Cardiac muscle cell (in vitro differentiated cells and primary cell): ENCODE results near the gene KCNG4. TPM values are rescaled to one million over a fixed set of nuclear protein-coding genes. Genes with fewer than 3 reads are reported as not detected.

Source experiments
- DNase-seq, 2 donors: peaks; one replicate each; pipeline versions ENCODE4 v3.0.0 to v3.0.0-alpha.2; 2010 to 2017; ENCODE audit warnings: low read depth in 1 of 2, low spot score in 1 of 2
- H3K27ac ChIP-seq: fragments of 200-600 bp; sonication (generic); 2 replicates; pipeline ENCODE4 v1.5.1; 2016
- H3K27me3 ChIP-seq: fragments of 200-600 bp; sonication (generic); 2 replicates; pipeline ENCODE4 v1.6.0; 2016; ENCODE audit warnings: control low read depth
- H3K36me3 ChIP-seq: fragments of 200-600 bp; sonication (generic); 2 replicates; pipeline ENCODE4 v1.5.1; 2016; ENCODE audit warnings: control low read depth
- H3K4me1 ChIP-seq: fragments of 200-600 bp; sonication (generic); 2 replicates; pipeline ENCODE4 v1.8.1; 2017; ENCODE audit warnings: low read depth, mild to moderate bottlenecking, mixed run types
- H3K4me3 ChIP-seq: fragments of 200-600 bp; sonication (generic); 2 replicates; pipeline ENCODE4 v1.5.1; 2016; ENCODE audit warnings: mild to moderate bottlenecking
- H3K9me3 ChIP-seq: fragments of 200-600 bp; sonication (generic); 2 replicates; pipeline ENCODE4 v1.5.1; 2017; ENCODE audit warnings: low read depth, mild to moderate bottlenecking, control low read depth
- CTCF ChIP-seq: IDR thresholded peaks from 2 replicates; pipeline ENCODE4 v1.5.1; 2012; ENCODE audit warnings: low read depth, mild to moderate bottlenecking, low read length
- polyA plus RNA-seq: library from polyadenylated mRNA; unstranded; fragments of >200 nt; fragmentation: Nextera tagmentation; extraction: Ambion mirVana; gene quantifications from 2 replicates; pipeline ENCODE4 v1.2.1, GENCODE V29; 2016
- total RNA-seq: library from RNA; depleted of rRNA; stranded (reverse); fragments of >200 nt; gene quantifications from 2 replicates; pipeline ENCODE4 v1.2.3, GENCODE V29; 2016

KCNG4 gene
- total and polyA plus RNA-seq, 2 experiments from 2014 or later, result not detected

GRCh38 chr16:84270071-84270470, 30.3 kb upstream of the KCNG4 start:
- Histone ChIP-seq H3K27me3 (no peaks in the 10 kb centered on the region), H3K9me3 (no peaks in the 10 kb centered on the region), H3K36me3 (no peaks in the 10 kb centered on the region), H3K4me3 (no peak overlapping the region), H3K4me1 (peaks cover 8% of the 10 kb centered on the region), H3K27ac (no peak overlapping the region)
- no peak for DNase-seq
- TF ChIP-seq CTCF, result no peak

GRCh38 chr16:84268291-84269040, 28.7 kb upstream of the KCNG4 start:
- Histone ChIP-seq H3K9me3 (no peaks in the 10 kb centered on the region), H3K36me3 (no peaks in the 10 kb centered on the region), H3K27me3 (no peaks in the 10 kb centered on the region), H3K4me1 (peaks cover 8% of the 10 kb centered on the region), H3K27ac (no peak overlapping the region), H3K4me3 (no peak overlapping the region)
- no peak for TF ChIP-seq CTCF
- DNase-seq, result no peak

- no peaks in the 10 kb centered on the region for H3K9me3 ChIP-seq
- DNase-seq, result no peak
- peaks cover 8% of the 10 kb centered on the region for H3K4me1 ChIP-seq
- no peaks in the 10 kb centered on the region for H3K36me3 ChIP-seq
- TF ChIP-seq CTCF, result no peak
- H3K27me3 ChIP-seq, result no peaks in the 10 kb centered on the region
- H3K27ac ChIP-seq, result no peak overlapping the region
- no peak overlapping the region for H3K4me3 ChIP-seq
These were observed 27.6 kb upstream of the KCNG4 start for GRCh38 chr16:84267380-84267779.

GRCh38 chr16:84266451-84266850, 26.6 kb upstream of the KCNG4 start:
- Histone ChIP-seq H3K4me3 (no peak overlapping the region), H3K4me1 (peaks cover 8% of the 10 kb centered on the region), H3K9me3 (no peaks in the 10 kb centered on the region), H3K36me3 (no peaks in the 10 kb centered on the region), H3K27me3 (no peaks in the 10 kb centered on the region), H3K27ac (no peak overlapping the region)
- no peak for TF ChIP-seq CTCF
- DNase-seq, result peak; percentile 76 to 89

- Histone ChIP-seq H3K27ac (no peak overlapping the region), H3K27me3 (peaks cover 4% of the 10 kb centered on the region), H3K4me1 (no peaks in the 10 kb centered on the region), H3K4me3 (no peak overlapping the region), H3K36me3 (no peaks in the 10 kb centered on the region), H3K9me3 (no peaks in the 10 kb centered on the region)
- no peak for DNase-seq
- TF ChIP-seq CTCF, result no peak
These were observed 23.1 kb upstream of the KCNG4 start for GRCh38 chr16:84262939-84263338.
